OCI-LY3 (cell line): ENCODE results near the gene TAOK2.

Experiments used
- EZH2phosphoT487 ChIP-seq: fragments of 200-600 bp; shearing (Covaris generic); IDR thresholded peaks from 2 replicates; pipeline ENCODE4 v1.6.1; 2018; ENCODE audit warnings: antibody characterized with exemption, mixed run types, low read depth
- TF ChIP-seq, protein P1 (sequence below): fragments of 200-600, 300-600 bp; sonication (generic); IDR thresholded peaks from 2 replicates; pipeline ENCODE4 v1.5.1; 2014; ENCODE audit warnings: antibody characterized with exemption, low read length, low read depth

DNA sequence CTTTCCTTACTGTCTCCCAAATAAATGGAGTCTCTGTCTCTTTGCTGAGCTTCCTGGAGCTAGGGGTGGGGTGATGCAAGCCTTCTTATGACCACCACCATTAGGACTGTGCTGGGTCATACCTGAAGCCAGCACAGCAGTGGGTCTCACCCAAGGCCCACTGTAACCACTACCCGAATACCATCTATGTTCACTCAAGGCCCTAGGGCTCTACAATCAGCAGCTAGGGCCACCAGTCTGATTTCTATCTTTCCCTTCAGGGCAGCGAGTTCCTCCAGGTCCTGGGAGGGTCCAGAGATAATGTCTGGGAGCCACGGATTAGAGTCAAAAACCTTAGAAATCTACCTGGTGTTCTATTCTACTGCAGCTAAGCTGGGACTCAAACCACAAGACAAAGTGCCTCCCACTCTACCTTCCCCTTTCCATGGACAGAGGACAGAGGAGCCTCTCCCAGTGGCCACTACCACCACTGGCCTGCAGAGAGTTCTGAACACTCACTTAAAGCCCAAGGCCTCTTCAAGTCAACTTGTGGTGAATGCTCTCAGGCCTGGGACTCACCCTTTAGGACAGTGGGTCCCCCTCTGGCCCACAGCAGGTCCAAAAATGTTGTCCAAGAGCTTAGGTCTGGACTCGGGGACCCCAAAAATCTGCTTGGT lies 22.7 kb upstream of the TAOK2 start:
- TF ChIP-seq, protein P1, sequence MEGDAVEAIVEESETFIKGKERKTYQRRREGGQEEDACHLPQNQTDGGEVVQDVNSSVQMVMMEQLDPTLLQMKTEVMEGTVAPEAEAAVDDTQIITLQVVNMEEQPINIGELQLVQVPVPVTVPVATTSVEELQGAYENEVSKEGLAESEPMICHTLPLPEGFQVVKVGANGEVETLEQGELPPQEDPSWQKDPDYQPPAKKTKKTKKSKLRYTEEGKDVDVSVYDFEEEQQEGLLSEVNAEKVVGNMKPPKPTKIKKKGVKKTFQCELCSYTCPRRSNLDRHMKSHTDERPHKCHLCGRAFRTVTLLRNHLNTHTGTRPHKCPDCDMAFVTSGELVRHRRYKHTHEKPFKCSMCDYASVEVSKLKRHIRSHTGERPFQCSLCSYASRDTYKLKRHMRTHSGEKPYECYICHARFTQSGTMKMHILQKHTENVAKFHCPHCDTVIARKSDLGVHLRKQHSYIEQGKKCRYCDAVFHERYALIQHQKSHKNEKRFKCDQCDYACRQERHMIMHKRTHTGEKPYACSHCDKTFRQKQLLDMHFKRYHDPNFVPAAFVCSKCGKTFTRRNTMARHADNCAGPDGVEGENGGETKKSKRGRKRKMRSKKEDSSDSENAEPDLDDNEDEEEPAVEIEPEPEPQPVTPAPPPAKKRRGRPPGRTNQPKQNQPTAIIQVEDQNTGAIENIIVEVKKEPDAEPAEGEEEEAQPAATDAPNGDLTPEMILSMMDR = no peak
- no peak for TF ChIP-seq EZH2phosphoT487
